KOPT-K1 (cell line): ENCODE results near the gene DIP2C.

ENCODE experiments used
- H3K27ac ChIP-seq: fragments of 200-600 bp; sonication (generic); 2 replicates; pipeline ENCODE4 v1.5.1; 2016; ENCODE audit warnings: antibody characterized with exemption, mild to moderate bottlenecking, low read depth, low read length; ENCODE audit not compliant: poor library complexity, severe bottlenecking
- H3K36me3 ChIP-seq: fragments of 200-600 bp; sonication (generic); 2 replicates; pipeline ENCODE4 v1.5.1; 2017; ENCODE audit warnings: antibody characterized with exemption, mild to moderate bottlenecking, low read length, moderate library complexity; ENCODE audit not compliant: insufficient read depth
- H3K9me3 ChIP-seq: fragments of 200-600 bp; sonication (generic); 2 replicates; pipeline ENCODE4 v1.5.1; 2017; ENCODE audit warnings: antibody characterized with exemption, low read length, mild to moderate bottlenecking; ENCODE audit not compliant: insufficient read depth, poor library complexity, severe bottlenecking

The DIP2C gene

GRCh38 chr10:509361-510102 lies 179.9 kb downstream of the DIP2C start:
- Histone ChIP-seq H3K36me3 (no peaks in the 10 kb centered on the region), H3K9me3 (no peaks in the 10 kb centered on the region), H3K27ac (no peak overlapping the region)

GRCh38 chr10:508726-509125 lies 180.7 kb downstream of the DIP2C start:
- no peaks in the 10 kb centered on the region for H3K9me3 ChIP-seq
- H3K27ac ChIP-seq, result no peak overlapping the region
- H3K36me3 ChIP-seq, result no peaks in the 10 kb centered on the region

- no peak overlapping the region for H3K27ac ChIP-seq
- no peaks in the 10 kb centered on the region for H3K36me3 ChIP-seq
- H3K9me3 ChIP-seq, result no peaks in the 10 kb centered on the region
Measured at GRCh38 chr10:507908-508444, 181.5 kb downstream of the DIP2C start.

GRCh38 chr10:507355-507699 lies 182.1 kb downstream of the DIP2C start:
- no peaks in the 10 kb centered on the region for H3K36me3 ChIP-seq
- no peaks in the 10 kb centered on the region for H3K9me3 ChIP-seq
- H3K27ac ChIP-seq, result no peak overlapping the region

GRCh38 chr10:506451-507354 lies 182.8 kb downstream of the DIP2C start:
- Histone ChIP-seq H3K36me3 (no peaks in the 10 kb centered on the region), H3K9me3 (no peaks in the 10 kb centered on the region), H3K27ac (no peak overlapping the region)

- Histone ChIP-seq H3K27ac (no peak overlapping the region), H3K9me3 (no peaks in the 10 kb centered on the region), H3K36me3 (no peaks in the 10 kb centered on the region)
Measured at GRCh38 chr10:505419-505818, 184.0 kb downstream of the DIP2C start.

GRCh38 chr10:504806-505205 lies 184.7 kb downstream of the DIP2C start:
- Histone ChIP-seq H3K36me3 (no peaks in the 10 kb centered on the region), H3K9me3 (no peaks in the 10 kb centered on the region), H3K27ac (no peak overlapping the region)

GRCh38 chr10:504121-504611 lies 185.3 kb downstream of the DIP2C start:
- no peaks in the 10 kb centered on the region for H3K36me3 ChIP-seq
- H3K27ac ChIP-seq, result no peak overlapping the region

GRCh38 chr10:501596-501995 lies 187.9 kb downstream of the DIP2C start:
- Histone ChIP-seq H3K27ac (no peak overlapping the region), H3K9me3 (no peaks in the 10 kb centered on the region), H3K36me3 (no peaks in the 10 kb centered on the region)

More at GRCh38 chr10:504121-504611, 185.3 kb downstream of the DIP2C start:
- H3K9me3 ChIP-seq, result no peaks in the 10 kb centered on the region

- no peaks in the 10 kb centered on the region for H3K36me3 ChIP-seq
- no peaks in the 10 kb centered on the region for H3K9me3 ChIP-seq
- H3K27ac ChIP-seq, result no peak overlapping the region
Measured at GRCh38 chr10:500876-501275, 188.6 kb downstream of the DIP2C start.

GRCh38 chr10:499991-500390 lies 189.5 kb downstream of the DIP2C start:
- H3K36me3 ChIP-seq, result no peaks in the 10 kb centered on the region
- H3K27ac ChIP-seq, result no peak overlapping the region
- no peaks in the 10 kb centered on the region for H3K9me3 ChIP-seq

- Histone ChIP-seq H3K36me3 (no peaks in the 10 kb centered on the region), H3K27ac (no peak overlapping the region), H3K9me3 (no peaks in the 10 kb centered on the region)
Measured at GRCh38 chr10:498760-499435, 190.6 kb downstream of the DIP2C start.

- Histone ChIP-seq H3K27ac (no peak overlapping the region), H3K36me3 (no peaks in the 10 kb centered on the region), H3K9me3 (no peaks in the 10 kb centered on the region)
Measured at GRCh38 chr10:497898-498451, 191.5 kb downstream of the DIP2C start.

GRCh38 chr10:497289-497688 lies 192.2 kb downstream of the DIP2C start:
- Histone ChIP-seq H3K36me3 (no peaks in the 10 kb centered on the region), H3K27ac (no peak overlapping the region), H3K9me3 (no peaks in the 10 kb centered on the region)

GRCh38 chr10:494556-494955 lies 194.9 kb downstream of the DIP2C start:
- no peaks in the 10 kb centered on the region for H3K9me3 ChIP-seq
- no peak overlapping the region for H3K27ac ChIP-seq
- no peaks in the 10 kb centered on the region for H3K36me3 ChIP-seq
